Astrocyte (in vitro differentiated cells and primary cell): ENCODE data around the gene QRFP. TPM values are rescaled to one million over a fixed set of nuclear protein-coding genes. Genes with fewer than 3 reads are reported as not detected.

ENCODE experiments used
- DNase-seq: peaks from one replicate; pipeline ENCODE4 v3.0.0-alpha.2; 2010; ENCODE audit warnings: low read depth
- FAIRE-seq: peaks from 2 replicates; lab custom pipeline; 2011; peaks lifted over from hg19 to GRCh38; lab: Jason Lieb, UNC
- H2AFZ ChIP-seq: 2 replicates; pipeline ENCODE4 v1.6.0; 2012; ENCODE audit warnings: low read depth, low read length, inconsistent platforms
- H3K27ac ChIP-seq: 2 replicates; pipeline ENCODE4 v1.5.1; 2011; ENCODE audit warnings: low read depth, low read length, inconsistent platforms
- H3K27me3 ChIP-seq: 2 replicates; pipeline ENCODE4 v1.6.0; 2011; ENCODE audit warnings: low read length, inconsistent platforms; ENCODE audit not compliant: insufficient read depth
- H3K36me3 ChIP-seq: 2 replicates; pipeline ENCODE4 v1.5.1; 2011; ENCODE audit warnings: low read length, inconsistent platforms; ENCODE audit not compliant: insufficient read depth
- H3K4me1 ChIP-seq: 2 replicates; pipeline ENCODE4 v1.5.1; 2011; ENCODE audit warnings: low read length, inconsistent platforms; ENCODE audit not compliant: insufficient read depth
- H3K4me2 ChIP-seq: 2 replicates; pipeline ENCODE4 v1.6.0; 2012; ENCODE audit warnings: low read length, inconsistent platforms
- H3K4me3 ChIP-seq: 2 replicates; pipeline ENCODE4 v1.5.1; 2011; ENCODE audit warnings: low read depth, mild to moderate bottlenecking, low read length, inconsistent platforms; ENCODE audit not compliant: insufficient read depth
- H3K79me2 ChIP-seq: 2 replicates; pipeline ENCODE4 v1.6.0; 2012; ENCODE audit warnings: mild to moderate bottlenecking, low read length, inconsistent platforms; ENCODE audit not compliant: insufficient read depth
- H3K9ac ChIP-seq: 2 replicates; pipeline ENCODE4 v1.6.0; 2012; ENCODE audit warnings: mild to moderate bottlenecking, low read length, inconsistent platforms
- H3K9me3 ChIP-seq: 2 replicates; pipeline ENCODE4 v1.5.1; 2012; ENCODE audit warnings: low read depth, mild to moderate bottlenecking, low read length, inconsistent platforms; ENCODE audit not compliant: insufficient read depth
- H4K20me1 ChIP-seq: 2 replicates; pipeline ENCODE4 v1.6.0; 2012; ENCODE audit warnings: low read length, inconsistent platforms; ENCODE audit not compliant: insufficient read depth
- H3K27ac Mint-ChIP-seq: one replicate; pipeline ENCODE4 v1.8.0; 2021; ENCODE audit warnings: mild to moderate bottlenecking, mixed read lengths; ENCODE audit not compliant: unreplicated experiment
- H3K27me3 Mint-ChIP-seq: one replicate; pipeline ENCODE4 v1.8.0; 2021; ENCODE audit warnings: low read depth, mixed read lengths; ENCODE audit not compliant: unreplicated experiment
- H3K36me3 Mint-ChIP-seq: one replicate; pipeline ENCODE4 v1.8.0; 2021; ENCODE audit warnings: low read depth, mixed read lengths; ENCODE audit not compliant: unreplicated experiment
- H3K4me1 Mint-ChIP-seq: one replicate; pipeline ENCODE4 v1.8.0; 2021; ENCODE audit warnings: low read depth, mixed read lengths; ENCODE audit not compliant: unreplicated experiment
- H3K4me3 Mint-ChIP-seq: one replicate; pipeline ENCODE4 v1.8.0; 2021; ENCODE audit warnings: mild to moderate bottlenecking, moderate library complexity, mixed read lengths; ENCODE audit not compliant: unreplicated experiment
- H3K9me3 Mint-ChIP-seq: one replicate; pipeline ENCODE4 v1.8.0; 2021; ENCODE audit warnings: mild to moderate bottlenecking, mixed read lengths; ENCODE audit not compliant: unreplicated experiment
- EZH2 ChIP-seq: IDR thresholded peaks from 2 replicates; pipeline ENCODE4 v1.6.1; 2012; ENCODE audit warnings: mild to moderate bottlenecking, low read length, inconsistent platforms; ENCODE audit not compliant: insufficient read depth
- total RNA-seq: library from RNA; stranded (reverse); gene quantifications from 2 replicates; pipeline ENCODE4 v1.2.1, GENCODE V29; 2021
- TF ChIP-seq, protein P1 (sequence below): IDR thresholded peaks from 2 replicates; pipeline ENCODE4 v1.5.1; 2011; ENCODE audit warnings: low read depth, mild to moderate bottlenecking, inconsistent platforms, low read length, moderate library complexity; ENCODE audit not compliant: insufficient read depth

The QRFP gene
- total RNA-seq, 1 donor from 2014 or later, result not detected

DNA sequence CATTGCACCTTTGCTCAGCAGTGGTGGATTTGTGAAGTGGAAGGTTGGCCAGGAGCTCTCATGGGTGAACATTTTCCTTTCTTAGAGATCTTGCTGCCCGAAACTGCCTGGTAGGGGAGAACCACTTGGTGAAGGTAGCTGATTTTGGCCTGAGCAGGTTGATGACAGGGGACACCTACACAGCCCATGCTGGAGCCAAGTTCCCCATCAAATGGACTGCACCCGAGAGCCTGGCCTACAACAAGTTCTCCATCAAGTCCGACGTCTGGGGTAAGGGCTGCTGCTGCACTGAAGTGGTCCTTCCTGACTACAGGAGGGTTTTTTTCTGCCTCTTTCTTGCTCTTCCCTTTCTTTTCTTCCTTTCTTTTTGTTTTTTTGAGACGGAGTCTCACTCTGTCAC lies 21.8 kb downstream of the QRFP start:
- no peak overlapping the region for H3K4me3 ChIP-seq
- peaks cover 10% of the 10 kb centered on the region for H3K4me1 Mint-ChIP-seq
- H3K79me2 ChIP-seq, result peaks cover 63% of the 10 kb centered on the region
- no peak overlapping the region for H3K27ac Mint-ChIP-seq
- H3K9me3 Mint-ChIP-seq, result no peaks in the 10 kb centered on the region
- H3K27me3 Mint-ChIP-seq, result no peaks in the 10 kb centered on the region
- H3K27me3 ChIP-seq, result no peaks in the 10 kb centered on the region
- peaks cover 13% of the 10 kb centered on the region for H3K4me1 ChIP-seq
- no peak overlapping the region for H2AFZ ChIP-seq
- peaks cover 23% of the 10 kb centered on the region for H3K36me3 Mint-ChIP-seq
- no peak overlapping the region for H3K27ac ChIP-seq
- H3K9me3 ChIP-seq, result no peaks in the 10 kb centered on the region
- H3K9ac ChIP-seq, result no peak overlapping the region
- TF ChIP-seq, protein P1, sequence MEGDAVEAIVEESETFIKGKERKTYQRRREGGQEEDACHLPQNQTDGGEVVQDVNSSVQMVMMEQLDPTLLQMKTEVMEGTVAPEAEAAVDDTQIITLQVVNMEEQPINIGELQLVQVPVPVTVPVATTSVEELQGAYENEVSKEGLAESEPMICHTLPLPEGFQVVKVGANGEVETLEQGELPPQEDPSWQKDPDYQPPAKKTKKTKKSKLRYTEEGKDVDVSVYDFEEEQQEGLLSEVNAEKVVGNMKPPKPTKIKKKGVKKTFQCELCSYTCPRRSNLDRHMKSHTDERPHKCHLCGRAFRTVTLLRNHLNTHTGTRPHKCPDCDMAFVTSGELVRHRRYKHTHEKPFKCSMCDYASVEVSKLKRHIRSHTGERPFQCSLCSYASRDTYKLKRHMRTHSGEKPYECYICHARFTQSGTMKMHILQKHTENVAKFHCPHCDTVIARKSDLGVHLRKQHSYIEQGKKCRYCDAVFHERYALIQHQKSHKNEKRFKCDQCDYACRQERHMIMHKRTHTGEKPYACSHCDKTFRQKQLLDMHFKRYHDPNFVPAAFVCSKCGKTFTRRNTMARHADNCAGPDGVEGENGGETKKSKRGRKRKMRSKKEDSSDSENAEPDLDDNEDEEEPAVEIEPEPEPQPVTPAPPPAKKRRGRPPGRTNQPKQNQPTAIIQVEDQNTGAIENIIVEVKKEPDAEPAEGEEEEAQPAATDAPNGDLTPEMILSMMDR, result no peak
- TF ChIP-seq EZH2, result no peak
- no peak overlapping the region for H3K4me2 ChIP-seq
- H3K36me3 ChIP-seq, result peaks cover 64% of the 10 kb centered on the region
- FAIRE-seq (no peak), DNase-seq (no peak)
- no peak overlapping the region for H3K4me3 Mint-ChIP-seq
- H4K20me1 ChIP-seq, result peaks cover 85% of the 10 kb centered on the region

DNA sequence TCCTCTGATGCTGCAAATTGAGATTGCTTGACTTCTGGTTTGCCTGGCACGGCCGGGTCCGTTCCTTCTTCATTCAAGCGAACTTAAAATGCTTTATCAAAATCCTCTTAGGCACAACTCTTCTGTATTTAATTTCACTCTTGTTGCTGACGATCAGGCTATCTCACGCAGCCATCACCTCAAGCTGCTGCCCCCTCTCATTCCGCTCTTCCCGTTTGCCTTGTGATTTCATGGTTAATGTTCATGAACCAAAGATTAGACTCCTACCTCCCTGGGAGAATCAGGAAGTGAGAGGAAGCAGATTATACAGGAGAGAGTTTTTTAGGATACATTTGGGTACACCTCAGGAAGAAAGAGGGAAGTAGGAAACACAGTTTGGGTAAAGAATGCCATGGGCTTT lies 22.6 kb downstream of the QRFP start:
- Histone ChIP-seq H4K20me1 (peaks cover 85% of the 10 kb centered on the region), H3K9me3 (no peaks in the 10 kb centered on the region), H3K4me1 (peaks cover 19% of the 10 kb centered on the region), H3K36me3 (peaks cover 56% of the 10 kb centered on the region), H3K27ac (no peak overlapping the region), H3K27me3 (no peaks in the 10 kb centered on the region), H3K79me2 (peaks cover 64% of the 10 kb centered on the region), H2AFZ (no peak overlapping the region), H3K4me3 (no peak overlapping the region), H3K9ac (no peak overlapping the region), H3K4me2 (no peak overlapping the region)
- Mint-ChIP-seq H3K4me3 (no peak overlapping the region), H3K27ac (no peak overlapping the region), H3K4me1 (peaks cover 10% of the 10 kb centered on the region), H3K27me3 (no peaks in the 10 kb centered on the region), H3K36me3 (peaks cover 23% of the 10 kb centered on the region), H3K9me3 (no peaks in the 10 kb centered on the region)
- FAIRE-seq (no peak), DNase-seq (no peak)
- no peak for TF ChIP-seq EZH2
- TF ChIP-seq, protein P1, result no peak

DNA sequence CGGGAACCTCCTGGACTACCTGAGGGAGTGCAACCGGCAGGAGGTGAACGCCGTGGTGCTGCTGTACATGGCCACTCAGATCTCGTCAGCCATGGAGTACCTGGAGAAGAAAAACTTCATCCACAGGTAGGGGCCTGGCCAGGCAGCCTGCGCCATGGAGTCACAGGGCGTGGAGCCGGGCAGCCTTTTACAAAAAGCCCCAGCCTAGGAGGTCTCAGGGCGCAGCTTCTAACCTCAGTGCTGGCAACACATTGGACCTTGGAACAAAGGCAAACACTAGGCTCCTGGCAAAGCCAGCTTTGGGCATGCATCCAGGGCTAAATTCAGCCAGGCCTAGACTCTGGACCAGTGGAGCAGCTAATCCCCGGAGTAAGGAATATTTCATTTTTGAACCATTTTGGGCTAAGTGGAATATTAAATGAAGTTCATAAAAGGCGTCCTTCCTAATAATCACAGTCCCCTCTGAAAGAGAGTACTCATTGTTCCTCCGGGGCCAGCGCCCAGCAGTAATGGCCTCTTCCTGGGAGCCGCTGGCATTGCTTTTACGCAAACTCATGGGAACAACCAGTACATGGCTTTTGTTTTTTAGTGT lies 23.6 kb downstream of the QRFP start:
- peaks cover 10% of the 10 kb centered on the region for H3K4me1 Mint-ChIP-seq
- Histone ChIP-seq H3K4me3 (no peak overlapping the region), H3K4me1 (peaks cover 21% of the 10 kb centered on the region), H3K27ac (no peak overlapping the region), H3K9ac (no peak overlapping the region), H3K79me2 (peaks cover 68% of the 10 kb centered on the region), H3K9me3 (no peaks in the 10 kb centered on the region), H2AFZ (no peak overlapping the region), H3K4me2 (no peak overlapping the region), H3K27me3 (no peaks in the 10 kb centered on the region), H4K20me1 (peaks cover 87% of the 10 kb centered on the region), H3K36me3 (peaks cover 52% of the 10 kb centered on the region)
- H3K4me3 Mint-ChIP-seq, result no peak overlapping the region
- DNase-seq, result no peak
- H3K27ac Mint-ChIP-seq, result no peak overlapping the region
- no peaks in the 10 kb centered on the region for H3K9me3 Mint-ChIP-seq
- no peak for FAIRE-seq
- no peak for TF ChIP-seq EZH2
- TF ChIP-seq, protein P1, result no peak
- H3K27me3 Mint-ChIP-seq, result no peaks in the 10 kb centered on the region
- peaks cover 23% of the 10 kb centered on the region for H3K36me3 Mint-ChIP-seq
